ENCODE results near the gene SLC25A21.
"Not testable (repeated sequence)": the region's sequence is repeated elsewhere in the genome, so short reads cannot be mapped to it uniquely, and the experiment has no call there.

SLC25A21 gene

DNA sequence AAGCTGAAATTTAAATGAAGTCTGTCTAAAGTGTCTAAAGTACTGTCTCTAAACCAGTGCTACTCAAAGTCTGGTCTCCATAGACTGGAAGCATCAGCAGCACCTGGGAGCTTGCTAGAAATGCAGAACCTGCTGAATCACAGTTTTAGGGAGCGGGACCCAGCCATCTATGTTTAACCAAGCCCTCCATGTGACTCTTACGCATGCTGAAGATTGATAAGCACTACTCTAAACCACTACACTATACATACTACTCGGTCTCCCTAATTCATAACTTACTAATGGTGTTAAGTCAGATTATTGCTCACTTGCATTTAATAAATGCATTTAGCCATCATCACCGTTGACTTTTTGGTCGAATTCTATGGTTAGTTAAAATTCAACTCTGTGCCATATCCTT lies 88.8 kb downstream of the SLC25A21 start:
- no peak for DNase-seq

- DNase-seq, result no peak
These were observed 90.0 kb downstream of the SLC25A21 start for GRCh38 chr14:37082449-37082848.

- DNase-seq, result no peak
These were observed 90.5 kb downstream of the SLC25A21 start for GRCh38 chr14:37081856-37082255.

DNA sequence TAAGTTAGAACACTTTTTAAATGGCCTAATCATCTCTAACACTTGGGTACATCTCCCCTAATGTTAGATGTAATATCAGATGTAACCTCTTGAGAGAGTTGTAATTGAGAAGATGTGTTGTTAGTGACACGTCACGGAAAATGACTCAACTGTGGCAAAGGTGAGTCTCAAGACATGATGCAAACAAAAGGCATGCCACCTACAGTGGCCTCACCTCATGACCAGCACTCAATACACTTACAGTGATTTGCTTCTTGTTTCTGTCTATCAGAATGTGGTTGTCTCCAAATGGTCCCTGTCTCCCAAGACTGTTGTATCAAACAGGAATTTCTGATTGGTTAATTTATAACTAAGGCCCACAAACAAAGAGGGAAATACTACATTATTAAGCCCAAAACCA lies 91.2 kb downstream of the SLC25A21 start:
- no peak for DNase-seq

DNA sequence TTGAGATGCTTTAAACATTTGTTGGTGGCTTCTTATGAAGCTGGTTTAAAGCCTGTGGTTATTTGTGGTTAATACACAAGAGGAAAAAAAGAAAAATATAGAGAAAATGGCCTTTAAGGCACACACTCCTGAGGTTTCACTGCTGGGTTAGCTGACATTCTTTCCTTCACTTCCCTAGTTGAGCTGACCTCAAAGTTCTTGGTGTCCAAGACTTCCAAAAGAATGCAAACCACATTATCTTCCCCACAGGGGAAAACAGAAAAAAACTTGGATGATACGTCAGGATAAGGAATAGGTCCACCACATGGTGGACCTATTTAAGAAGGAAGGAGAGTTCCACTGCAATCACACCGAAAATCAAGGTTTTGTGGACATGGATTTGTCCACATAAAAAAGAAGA lies 94.3 kb downstream of the SLC25A21 start:
- no peak for DNase-seq

DNA sequence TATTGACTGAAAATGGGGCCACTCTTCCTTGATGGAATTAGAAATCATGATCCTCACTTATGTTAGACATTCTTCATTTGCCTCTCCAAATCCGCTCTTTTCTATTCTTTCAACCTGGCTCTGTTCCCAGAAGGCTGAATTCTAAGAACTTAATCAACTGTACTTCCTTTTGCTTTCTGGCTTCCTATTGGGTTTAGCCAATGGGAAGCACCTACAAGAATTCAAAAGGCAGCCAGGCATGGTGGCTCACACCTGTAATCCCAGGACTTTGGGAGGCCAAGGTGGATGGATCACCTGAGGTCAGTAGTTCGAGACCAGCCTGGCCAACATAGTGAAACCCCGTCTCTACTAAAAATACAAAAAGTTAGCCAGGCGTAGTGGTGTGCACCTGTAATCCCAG lies 98.1 kb downstream of the SLC25A21 start:
- DNase-seq, result not testable (repeated sequence)

DNA sequence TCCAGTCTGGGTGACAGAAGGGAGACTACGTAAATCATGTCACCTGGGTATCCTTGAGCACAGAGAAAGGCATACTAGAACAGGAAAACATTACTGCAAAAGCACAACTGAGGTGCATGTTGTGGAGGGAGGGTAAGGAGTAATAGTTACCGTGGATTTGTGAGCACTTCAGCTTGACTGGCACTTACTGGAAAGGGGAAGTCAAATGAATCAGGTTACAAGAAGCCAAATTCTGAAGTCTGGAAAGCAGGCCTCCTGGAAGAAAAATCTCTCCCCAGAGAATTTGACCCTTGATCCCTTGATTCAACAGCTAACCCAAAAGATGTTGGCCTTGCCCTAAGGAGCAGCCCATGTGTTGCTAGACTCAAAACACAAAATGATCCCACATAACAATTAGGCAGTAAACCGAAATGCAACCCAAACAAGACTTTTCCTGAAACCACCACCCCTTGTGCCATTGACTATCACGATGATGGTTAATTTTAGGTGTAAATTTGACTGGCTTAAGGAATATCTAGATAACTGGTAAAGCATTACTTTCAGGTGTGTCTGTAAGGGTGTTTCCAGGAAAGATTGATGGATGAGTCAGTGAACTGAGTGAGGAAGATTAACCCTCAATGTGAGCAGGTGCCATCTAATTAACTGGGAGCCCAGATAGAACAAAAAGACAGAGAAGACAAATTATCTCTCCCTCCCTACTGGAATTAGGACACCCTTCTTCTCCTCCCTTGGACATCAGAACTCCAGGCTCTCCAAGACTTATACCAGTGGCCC lies 108.8 kb downstream of the SLC25A21 start:
- no peak for DNase-seq

DNA sequence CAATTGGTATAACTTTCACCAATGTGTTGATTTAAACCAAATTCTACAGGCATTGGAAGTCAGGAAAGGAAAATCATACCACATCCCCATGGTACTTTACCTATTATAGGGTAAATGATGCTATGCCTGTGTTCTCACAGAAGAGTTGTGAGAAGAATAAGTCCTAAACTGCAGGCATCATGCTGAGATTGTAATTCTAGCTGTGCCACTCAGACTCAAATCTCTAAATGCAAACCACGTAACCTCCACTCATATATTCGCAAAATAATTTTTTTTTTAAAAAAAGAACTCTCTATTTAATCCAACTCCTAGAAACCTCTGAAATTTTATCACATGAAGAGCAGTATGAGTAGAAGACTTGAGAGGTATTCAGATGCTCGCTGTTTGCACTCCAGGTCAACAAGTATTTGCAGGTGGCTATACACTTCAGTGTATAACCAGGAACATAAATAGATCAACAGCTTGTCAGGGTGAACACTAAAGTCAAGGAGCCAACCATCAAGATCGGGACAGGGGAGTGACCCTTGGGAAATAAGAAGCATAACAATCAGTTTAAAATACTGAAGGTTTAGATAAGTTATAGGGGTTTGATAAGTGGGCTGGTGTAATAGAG lies 110.1 kb downstream of the SLC25A21 start:
- DNase-seq, result no peak

- DNase-seq, result no peak
These were observed 110.7 kb downstream of the SLC25A21 start for GRCh38 chr14:37061697-37062096.

DNA sequence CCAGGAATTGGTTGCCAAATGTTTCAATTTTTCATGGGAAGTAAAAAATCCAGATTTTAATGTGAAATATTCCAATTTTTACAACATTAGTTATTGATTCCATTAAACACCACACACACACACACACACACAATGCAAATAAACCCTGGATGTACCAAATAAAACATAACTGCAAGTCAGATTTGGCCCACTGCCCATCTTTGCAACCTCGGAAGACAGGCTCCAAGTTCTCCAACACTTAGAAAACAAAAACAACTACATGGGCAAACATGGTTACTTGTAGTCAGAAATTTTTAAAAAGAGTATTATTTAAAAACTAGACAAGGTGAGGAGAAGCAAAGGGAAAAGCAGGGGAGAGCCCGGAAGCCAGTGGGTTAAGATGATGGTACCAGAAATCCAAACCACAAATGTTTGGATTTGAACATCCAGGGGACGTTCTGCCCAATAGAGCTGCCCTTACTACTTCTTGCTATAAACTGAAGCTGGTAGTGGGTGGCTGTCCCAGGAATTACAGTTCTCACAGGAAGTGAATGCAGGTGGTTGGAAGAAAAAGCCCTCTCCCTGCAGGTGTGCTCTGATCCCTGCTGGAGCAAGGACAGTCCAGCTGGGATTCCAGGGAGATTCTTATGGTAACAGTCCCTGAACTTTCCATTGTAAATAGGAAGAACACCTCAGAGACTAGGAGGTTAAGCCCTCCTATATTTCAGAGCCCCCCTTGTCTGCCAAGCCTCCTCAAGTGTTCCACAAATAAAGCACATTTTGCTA lies 111.7 kb downstream of the SLC25A21 start:
- no peak for DNase-seq

- no peak for DNase-seq
These were observed 114.6 kb downstream of the SLC25A21 start for GRCh38 chr14:37057776-37058175.

GRCh38 chr14:37056473-37056872 lies 115.9 kb downstream of the SLC25A21 start:
- DNase-seq, result no peak

- no peak for DNase-seq
These were observed 117.5 kb downstream of the SLC25A21 start for GRCh38 chr14:37054869-37055268.

DNA sequence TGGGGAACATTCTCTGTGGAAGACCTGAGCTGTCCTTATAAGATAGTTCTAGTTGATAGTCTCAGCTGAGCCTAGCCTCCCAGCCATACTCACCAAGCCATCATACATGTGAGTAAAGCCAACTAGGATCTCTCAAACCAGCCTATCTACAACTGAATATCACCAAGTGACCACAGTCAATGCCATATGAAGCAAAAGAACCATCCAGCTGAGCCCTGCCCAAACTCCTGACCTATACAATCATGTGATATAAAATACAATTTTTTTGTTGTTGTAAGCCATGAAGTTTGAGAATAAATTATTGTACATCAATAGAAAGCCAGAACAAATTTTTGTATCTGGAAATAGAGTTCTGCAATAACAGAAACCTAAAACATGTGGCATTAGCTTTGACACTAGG lies 118.3 kb downstream of the SLC25A21 start:
- DNase-seq, result no peak

GRCh38 chr14:37051680-37052079 lies 120.7 kb downstream of the SLC25A21 start:
- DNase-seq, result no peak

DNA sequence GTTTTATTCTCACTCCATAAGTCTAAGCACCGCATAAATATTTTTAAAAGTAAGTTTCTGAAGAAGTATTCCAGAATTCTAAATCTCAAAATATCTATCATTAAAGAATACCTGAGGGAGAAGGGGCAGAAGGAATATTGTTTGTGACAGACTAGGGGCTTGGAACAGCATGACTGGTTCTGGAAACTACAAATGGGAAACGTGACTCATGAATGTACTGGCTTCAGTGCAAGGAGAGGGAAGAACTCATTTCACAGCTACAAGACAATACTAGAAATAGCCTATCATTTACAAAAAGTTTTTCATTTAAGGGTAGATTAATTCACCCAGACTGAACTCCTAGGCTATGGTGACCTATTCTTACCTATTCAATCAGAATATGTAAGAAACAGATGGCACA lies 121.3 kb downstream of the SLC25A21 start:
- no peak for DNase-seq

DNA sequence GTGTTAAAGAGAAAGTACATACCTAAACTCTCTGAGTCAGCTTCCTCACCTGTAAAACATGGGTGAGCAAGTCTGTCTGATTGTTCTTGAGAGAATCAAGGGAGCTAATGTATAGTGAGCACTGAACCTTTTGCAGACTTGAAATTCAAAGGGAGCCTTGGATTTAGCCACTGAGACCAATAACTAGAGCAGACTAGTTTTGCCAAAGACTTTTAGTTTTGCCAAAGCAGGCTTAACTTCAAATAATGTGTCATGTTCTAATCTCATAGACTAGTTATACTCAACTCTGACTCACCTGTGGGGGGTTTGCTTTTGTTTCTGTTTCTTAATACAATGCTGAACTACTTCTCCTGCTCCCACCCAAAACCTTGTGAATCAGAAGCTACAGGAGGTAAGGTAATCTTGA lies 123.7 kb downstream of the SLC25A21 start:
- DNase-seq, result no peak

GRCh38 chr14:37047996-37048395 lies 124.4 kb downstream of the SLC25A21 start:
- no peak for DNase-seq

DNA sequence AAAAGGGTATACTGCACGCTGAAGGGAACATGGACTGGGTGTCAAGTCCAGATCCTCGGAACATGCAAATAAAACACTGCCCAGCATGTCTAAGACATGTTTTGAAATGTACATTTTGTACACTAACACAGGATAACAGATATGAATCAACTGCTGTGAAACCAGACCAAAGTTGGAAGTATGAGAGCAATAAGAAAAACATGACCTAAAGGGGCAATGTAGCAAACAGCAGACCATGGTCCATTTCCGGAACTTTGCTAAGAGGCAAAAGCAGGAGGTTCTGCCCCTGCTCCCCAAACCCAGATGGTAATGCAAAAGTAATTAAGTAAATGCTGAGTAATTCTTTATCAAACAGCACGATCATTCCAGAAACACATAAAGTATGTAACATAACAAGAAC lies 125.2 kb downstream of the SLC25A21 start:
- DNase-seq, result no peak

DNA sequence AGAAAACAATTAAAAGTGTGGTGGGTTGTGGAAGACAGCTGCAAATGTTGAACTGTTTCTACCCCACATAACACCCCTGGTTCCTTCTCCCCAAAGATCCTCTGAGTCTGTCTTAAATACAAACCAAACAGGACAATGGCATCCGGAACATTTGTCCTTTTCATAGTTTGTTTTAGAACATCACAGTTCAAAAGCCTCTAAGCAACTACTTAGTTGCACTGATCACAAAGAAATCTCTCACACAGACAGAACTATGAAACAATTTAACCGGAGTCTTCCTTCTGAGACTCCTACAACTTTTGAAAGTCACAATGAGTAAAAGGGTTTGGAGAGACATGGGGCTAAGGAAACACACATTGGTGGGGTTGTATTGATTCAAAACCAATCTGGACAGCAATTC lies 125.6 kb downstream of the SLC25A21 start:
- DNase-seq, result no peak

GRCh38 chr14:37045340-37046061 lies 126.9 kb downstream of the SLC25A21 start:
- DNase-seq, result no peak

- no peak for DNase-seq
These were observed 134.6 kb downstream of the SLC25A21 start for GRCh38 chr14:37037636-37038387.
